ENCODE measurements around the gene FAM13A.

The FAM13A gene

GRCh38 chr4:88804234-88804633 is 252.8 kb downstream of the FAM13A start:
- DNase-seq = no peak

GRCh38 chr4:88803600-88804096 is 253.3 kb downstream of the FAM13A start:
- DNase-seq = no peak

DNA sequence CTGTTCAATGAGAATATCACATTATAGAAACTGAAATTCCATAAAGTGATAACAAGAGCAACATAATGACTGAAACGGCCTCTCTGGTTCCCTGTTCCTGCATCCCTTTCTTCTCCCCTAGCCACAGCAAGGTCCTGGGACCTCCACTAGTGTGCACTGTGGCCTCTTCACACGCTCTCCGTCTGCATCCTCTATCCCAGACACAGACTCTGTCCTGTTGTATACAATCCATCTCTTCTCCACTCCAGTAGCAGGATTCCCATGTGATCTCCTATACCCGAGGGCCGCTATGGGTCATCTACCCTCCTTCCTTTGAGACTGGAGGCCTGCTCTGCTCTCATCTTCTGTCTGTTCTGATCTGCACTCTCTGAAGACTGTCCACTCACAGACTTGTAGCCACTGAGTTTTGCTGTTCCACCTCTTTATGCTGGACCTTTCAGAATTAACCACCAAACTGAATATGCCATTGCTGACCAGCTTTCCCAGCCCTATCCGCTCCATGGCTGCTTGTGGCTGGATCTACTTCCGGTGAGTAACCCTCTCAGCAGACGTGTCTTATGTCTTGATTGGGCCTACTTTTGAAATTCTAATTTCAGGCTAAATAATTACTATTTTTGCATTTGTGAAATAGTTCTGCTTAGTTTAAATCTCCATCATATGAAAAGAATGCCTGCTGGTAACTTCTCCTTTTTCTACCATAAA is 254.2 kb downstream of the FAM13A start:
- no peak for DNase-seq

GRCh38 chr4:88802138-88802537 is 254.8 kb downstream of the FAM13A start:
- no peak for DNase-seq

DNA sequence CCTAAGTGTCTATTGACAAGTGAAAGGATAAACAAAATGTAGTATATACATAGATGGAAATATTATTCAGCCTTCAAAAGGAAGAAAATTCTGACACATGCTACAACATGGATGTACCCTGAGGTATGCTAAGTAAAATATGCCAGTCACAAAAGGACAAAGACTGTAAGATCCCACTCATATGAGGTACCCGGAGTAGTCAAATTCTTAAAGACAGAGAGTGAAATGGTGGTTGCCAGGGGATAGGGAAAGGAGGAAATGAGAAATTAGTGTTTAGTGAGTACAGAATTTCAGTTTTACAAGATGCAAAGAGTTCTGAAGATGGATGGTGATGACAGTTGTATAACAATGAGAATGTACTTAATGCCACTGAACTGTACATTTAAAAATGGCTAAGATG is 257.1 kb downstream of the FAM13A start:
- DNase-seq = no peak

DNA sequence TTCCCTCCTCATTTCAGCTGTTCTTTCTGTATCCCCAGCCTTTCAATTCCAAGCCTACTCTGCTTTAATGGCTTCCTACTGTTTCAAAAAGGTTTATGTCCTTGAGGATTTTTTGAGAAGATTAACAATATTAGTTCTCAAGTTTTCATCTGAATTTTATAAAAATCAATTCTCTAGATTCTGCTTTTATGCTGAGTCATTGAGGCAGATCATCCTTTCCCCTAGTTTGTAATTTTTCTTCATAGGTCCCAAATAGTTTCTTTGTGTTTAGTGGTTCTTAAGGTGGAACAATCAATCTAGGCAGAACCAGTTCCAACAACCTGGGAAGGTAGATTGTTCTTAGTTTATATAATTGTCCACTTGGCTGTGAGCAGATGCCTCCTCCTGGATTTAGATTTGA is 259.3 kb downstream of the FAM13A start:
- DNase-seq = no peak

DNA sequence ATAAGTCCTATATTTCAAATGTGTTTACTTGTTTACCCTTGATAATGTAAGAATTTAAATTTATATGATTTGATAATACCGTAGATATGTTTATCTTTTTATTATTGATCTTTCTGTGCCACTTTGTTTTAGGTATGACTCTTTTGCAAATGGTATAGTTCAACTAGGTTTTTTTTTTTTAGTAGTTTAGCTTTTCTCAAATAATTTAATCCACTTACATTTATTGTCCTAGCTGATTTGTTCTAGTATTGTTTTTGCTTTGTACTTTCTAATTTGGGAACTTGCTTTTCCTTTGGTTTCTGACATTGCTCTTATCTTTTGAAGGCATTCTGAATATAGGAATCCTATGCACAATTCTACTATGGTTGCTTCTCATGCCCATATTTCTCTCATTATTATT is 260.4 kb downstream of the FAM13A start:
- DNase-seq = no peak

- no peak for DNase-seq
Measured at GRCh38 chr4:88794952-88795351, 262.0 kb downstream of the FAM13A start.

DNA sequence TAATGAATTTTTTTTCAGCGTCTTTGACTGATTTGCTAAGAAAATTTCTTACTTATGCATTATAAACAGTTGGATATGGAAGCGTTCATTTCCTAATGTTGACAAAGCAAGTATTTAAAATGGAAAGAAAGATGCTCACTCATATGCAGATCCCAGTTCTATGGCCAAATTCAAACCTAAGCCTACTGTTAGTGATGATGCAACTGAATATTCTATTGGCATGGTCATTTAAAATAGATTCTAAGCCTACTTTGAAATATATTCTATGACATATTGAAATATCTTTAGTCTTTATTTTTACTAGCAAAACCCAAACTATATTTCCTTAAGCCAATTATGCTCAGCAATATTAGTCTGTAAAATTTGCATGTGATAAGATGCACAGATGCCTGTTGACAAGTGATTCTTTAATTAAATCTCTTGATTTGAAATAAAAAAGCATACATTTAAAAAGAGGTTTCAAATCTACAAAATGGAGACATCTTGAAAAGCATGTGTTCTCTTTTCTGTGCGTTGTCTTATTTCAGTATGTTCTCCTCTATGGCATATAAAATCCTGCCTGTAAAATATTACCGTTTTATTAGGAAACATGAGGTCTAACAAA is 262.8 kb downstream of the FAM13A start:
- no peak for DNase-seq

DNA sequence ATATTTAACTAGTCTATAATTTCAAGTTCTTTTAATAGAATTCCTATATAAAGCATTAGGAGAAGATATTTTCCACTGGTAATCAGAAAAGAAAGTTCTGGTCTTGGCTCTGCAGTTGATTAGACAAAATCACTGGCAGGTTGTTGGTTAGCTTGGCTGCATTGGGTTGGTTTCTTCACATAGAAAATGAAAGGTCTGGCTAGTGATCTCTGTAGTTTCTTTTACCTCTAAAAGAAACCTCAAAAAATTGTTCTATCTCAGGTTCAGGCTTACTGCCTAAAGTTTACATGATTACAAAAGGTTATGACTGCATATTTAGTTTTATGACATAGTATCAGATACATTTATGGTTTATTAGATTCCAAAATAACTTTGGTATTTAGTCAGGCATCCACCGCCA is 263.5 kb downstream of the FAM13A start:
- no peak for DNase-seq

DNA sequence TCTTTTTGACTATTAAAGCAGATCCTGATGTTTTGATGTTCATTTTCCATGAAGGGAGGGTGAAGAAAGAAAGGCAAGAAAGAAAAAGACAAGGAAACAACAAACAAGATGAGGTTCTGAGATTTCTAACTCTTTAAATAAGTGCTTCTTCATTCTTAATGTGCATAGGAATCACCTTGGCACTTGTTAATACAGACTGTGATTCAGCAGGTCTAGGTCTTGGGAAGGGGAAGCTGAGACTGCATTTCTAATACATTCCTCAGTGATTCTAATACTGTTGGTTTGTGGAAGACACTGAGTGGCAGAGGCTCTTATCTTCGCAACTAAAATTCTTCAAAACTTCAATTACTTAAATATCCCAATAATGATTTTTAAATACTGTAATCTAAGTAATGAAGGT is 264.2 kb downstream of the FAM13A start:
- DNase-seq = no peak

- DNase-seq = no peak
Measured at GRCh38 chr4:88792268-88792781, 264.7 kb downstream of the FAM13A start.

GRCh38 chr4:88791274-88791673 is 265.7 kb downstream of the FAM13A start:
- no peak for DNase-seq

DNA sequence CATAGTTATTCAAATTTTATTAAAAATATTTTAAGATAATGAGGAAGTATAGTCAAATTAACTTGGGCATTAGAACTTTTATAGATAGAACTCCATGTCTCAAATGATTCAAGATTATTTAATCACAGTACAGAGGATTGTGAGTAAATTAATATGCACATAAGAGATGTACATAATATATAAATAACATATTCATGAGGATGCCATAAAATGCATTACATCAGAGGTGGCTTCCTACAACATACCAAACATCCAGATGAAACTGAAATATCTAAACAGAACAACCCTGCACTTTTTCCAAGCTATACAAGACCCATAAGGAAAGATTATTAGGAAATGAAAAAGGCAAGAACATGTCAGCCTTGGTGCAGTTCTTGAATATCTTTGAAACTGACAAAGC is 268.1 kb downstream of the FAM13A start:
- no peak for DNase-seq

DNA sequence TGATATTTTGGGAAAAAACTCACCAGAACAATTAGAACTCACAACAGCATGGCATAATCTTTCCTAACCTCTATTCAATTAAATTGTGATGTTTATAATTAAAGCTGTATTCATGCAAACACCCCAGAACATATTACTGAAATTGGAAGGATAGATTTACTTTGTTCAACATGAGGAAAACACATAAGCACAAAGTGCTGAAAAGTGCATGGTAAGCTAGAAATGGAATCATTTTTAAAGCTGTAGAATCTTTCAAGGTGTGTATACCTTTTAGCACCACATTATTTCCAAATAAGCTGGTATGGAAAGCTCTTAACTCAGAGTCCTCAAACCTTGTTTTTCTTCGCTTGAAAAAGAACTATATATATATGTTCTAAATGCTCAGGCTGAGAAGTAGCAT is 268.6 kb downstream of the FAM13A start:
- DNase-seq = no peak

GRCh38 chr4:88786011-88786410 is 271.0 kb downstream of the FAM13A start:
- no peak for DNase-seq

- DNase-seq = no peak
Measured at GRCh38 chr4:88780389-88780788, 276.6 kb downstream of the FAM13A start.

- DNase-seq = no peak
Measured at GRCh38 chr4:88779431-88779830, 277.6 kb downstream of the FAM13A start.

GRCh38 chr4:88775529-88775928 is 281.5 kb downstream of the FAM13A start:
- no peak for DNase-seq

DNA sequence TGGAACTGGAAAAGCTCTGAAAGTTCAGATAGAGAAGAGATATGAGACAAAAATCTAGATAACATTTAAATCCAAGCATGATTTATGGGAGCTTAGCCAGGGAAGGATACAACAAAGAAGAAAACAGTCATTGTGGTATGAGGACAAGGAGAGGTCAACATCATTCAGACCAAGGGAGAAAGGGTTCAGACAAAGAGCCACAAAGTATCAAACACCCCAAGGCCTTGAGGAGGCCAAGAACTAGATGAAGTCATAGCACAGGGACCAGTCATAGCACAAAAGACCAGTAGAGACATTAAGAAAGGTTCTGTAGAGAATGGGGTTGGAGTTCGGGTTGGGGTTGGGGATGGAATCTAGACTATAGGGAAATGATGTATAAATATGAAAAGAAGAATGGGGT is 282.0 kb downstream of the FAM13A start:
- DNase-seq = no peak

- DNase-seq = no peak
Measured at GRCh38 chr4:88771883-88772450, 285.0 kb downstream of the FAM13A start.

- DNase-seq = no peak
Measured at GRCh38 chr4:88765729-88766128, 291.3 kb downstream of the FAM13A start.

DNA sequence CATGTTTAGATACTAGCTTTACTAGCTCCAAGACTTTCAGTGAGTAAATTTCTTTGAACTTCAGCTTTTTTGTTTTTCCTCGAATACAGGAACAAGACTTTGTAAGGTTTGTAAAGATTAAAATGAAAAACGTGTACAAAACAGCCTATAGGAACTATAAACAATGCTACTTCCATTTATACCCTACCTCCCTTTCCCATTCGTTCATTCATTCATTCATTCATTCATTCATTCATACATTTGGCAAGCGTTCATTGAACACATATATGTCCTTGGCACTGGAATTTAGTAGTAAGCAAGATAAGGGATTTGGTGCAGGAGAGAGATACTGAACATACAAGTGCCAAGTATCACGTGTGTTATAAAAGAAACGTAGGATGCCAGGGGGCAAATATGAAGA is 293.9 kb downstream of the FAM13A start:
- DNase-seq = no peak

GRCh38 chr4:88761861-88762523 is 295.0 kb downstream of the FAM13A start:
- no peak for DNase-seq

All from CD4-positive, alpha-beta T cell treated with Interleukin-6 for 4 hours (primary cell).